K562 (cell line): ENCODE data around the gene RPS6KA4. TPM values are rescaled to one million over a fixed set of nuclear protein-coding genes. Genes with fewer than 3 reads are reported as not detected.

Experiments
- CBX3 ChIP-seq, 2 experiments: IDR thresholded peaks; 1 replicate in 1 of 2; 2 replicates in 1 of 2; pipeline ENCODE4 v1.6.1; 2012; ENCODE audit warnings: inconsistent platforms in 2 of 2, low read length in 2 of 2, borderline replicate concordance in 1 of 2, control low read depth in 1 of 2
- CHD2 ChIP-seq: IDR thresholded peaks from 2 replicates; pipeline ENCODE4 v1.6.1; 2011; ENCODE audit warnings: low read depth, low read length
- DPF2 ChIP-seq: fragments of 450-650 bp; IDR thresholded peaks from 2 replicates; pipeline ENCODE4 v1.6.1; 2016
- E2F3 ChIP-seq: fragments of 250-450 bp; sonication (Bioruptor Pico); IDR thresholded peaks from 2 replicates; pipeline ENCODE4 v1.4.0; 2020; ENCODE audit warnings: mild to moderate bottlenecking
- EGR1 ChIP-seq: fragments of 450-650 bp; conservative IDR thresholded peaks from 2 replicates; pipeline ENCODE4 v1.6.1; 2017; ENCODE audit warnings: mild to moderate bottlenecking
- ETS2 ChIP-seq: IDR thresholded peaks from 2 replicates; pipeline ENCODE4 v1.6.1; 2016; ENCODE audit warnings: borderline replicate concordance, missing genetic modification characterization, mild to moderate bottlenecking, moderate library complexity, missing compliant biosample characterization; ENCODE audit not compliant: poor library complexity, severe bottlenecking
- HDAC8 ChIP-seq: fragments of 450-650 bp; IDR thresholded peaks from 2 replicates; pipeline ENCODE4 v1.6.1; 2016; ENCODE audit warnings: mild to moderate bottlenecking, missing genetic modification characterization, moderate library complexity, missing compliant biosample characterization
- HNRNPUL1 ChIP-seq: fragments of 200-400 bp; formaldehyde crosslinking; IDR thresholded peaks from 2 replicates; pipeline ENCODE4 v1.6.1; 2017; ENCODE audit warnings: low read length
- LEF1 ChIP-seq: fragments of 450-650 bp; IDR thresholded peaks from 2 replicates; pipeline ENCODE4 v1.6.1; 2016; ENCODE audit warnings: mild to moderate bottlenecking
- MAFF ChIP-seq: IDR thresholded peaks from 2 replicates; pipeline ENCODE4 v1.6.1; 2012; ENCODE audit warnings: low read length, improper control_type of control experiment
- MBD2 ChIP-seq: sonication (generic); IDR thresholded peaks from 2 replicates; pipeline ENCODE4 v1.6.1; 2016; ENCODE audit warnings: low read depth, borderline replicate concordance
- NR3C1 ChIP-seq: sonication (generic); formaldehyde crosslinking; IDR thresholded peaks from 2 replicates; pipeline ENCODE4 v1.8.1; 2022; ENCODE audit warnings: missing genetic modification reagents
- PTTG1 ChIP-seq: fragments of 450-650 bp; IDR thresholded peaks from 2 replicates; pipeline ENCODE4 v1.6.1; 2016; ENCODE audit warnings: low read depth, mild to moderate bottlenecking, missing genetic modification characterization, missing compliant biosample characterization
- RBM17 ChIP-seq: fragments of 200-400 bp; formaldehyde crosslinking; IDR thresholded peaks from 2 replicates; pipeline ENCODE4 v1.6.1; 2017; ENCODE audit warnings: low read depth, mild to moderate bottlenecking, low read length, borderline replicate concordance
- RBM25 ChIP-seq: fragments of 200-400 bp; formaldehyde crosslinking; IDR thresholded peaks from 2 replicates; pipeline ENCODE4 v1.6.1; 2018; ENCODE audit warnings: low read length, low read depth, moderate library complexity; ENCODE audit not compliant: severe bottlenecking
- SMARCB1 ChIP-seq: IDR thresholded peaks from 2 replicates; pipeline ENCODE4 v1.6.1; 2011; ENCODE audit warnings: improper control_type of control experiment, low read depth; ENCODE audit not compliant: insufficient read length
- SMC3 ChIP-seq: conservative IDR thresholded peaks from 2 replicates; pipeline ENCODE4 v1.6.1; 2011; ENCODE audit warnings: low read depth, low read length, improper control_type of control experiment; ENCODE audit not compliant: insufficient read depth
- ZNF408 ChIP-seq: fragments of 250-450 bp; sonication (Bioruptor Pico); IDR thresholded peaks from 2 replicates; pipeline ENCODE4 v1.4.0; 2020; ENCODE audit warnings: low read depth, mild to moderate bottlenecking, moderate library complexity
- ZNF551 ChIP-seq: fragments of 250-450 bp; sonication (Bioruptor Pico); IDR thresholded peaks from 2 replicates; pipeline ENCODE4 v1.5.0; 2021; ENCODE audit warnings: mild to moderate bottlenecking, moderate library complexity
- ZSCAN32 ChIP-seq: fragments of 450-650 bp; formaldehyde crosslinking; IDR thresholded peaks from 2 replicates; pipeline ENCODE4 v1.4.0; 2020; ENCODE audit warnings: mild to moderate bottlenecking, moderate library complexity
- polyA plus RNA-seq, 8 experiments: library from polyadenylated mRNA; depleted of rRNA in 4 of 8; stranded (reverse) in 5 of 8; unstranded in 3 of 8; fragments of >200 nt; fragmentation: Nextera tagmentation in 2 of 8; fragmentation: Illumina TruSeq in 1 of 8; extraction: Ambion mirVana in 2 of 8; extraction: Trizol in 1 of 8; gene quantifications; 2 replicates each; pipeline versions ENCODE4 v1.2.1 to v1.2.3, GENCODE V29; 2011 to 2014; ENCODE audit warnings: inconsistent platforms in 1 of 8, missing spikeins in 1 of 8
- total RNA-seq, 7 experiments: library from RNA; depleted of rRNA in 6 of 7; stranded (reverse); fragments of >200 nt in 6 of 7; fragmentation: Illumina TruSeq in 2 of 7; extraction: Trizol in 2 of 7; gene quantifications; 2 replicates each; pipeline versions ENCODE4 v1.2.1 to v1.2.3, GENCODE V29; 2011 to 2021; ENCODE audit warnings: low replicate concordance in 1 of 7
- TF ChIP-seq, protein P1 (sequence below): sonication (generic); formaldehyde crosslinking; IDR thresholded peaks from 2 replicates; pipeline ENCODE4 v1.8.0; 2022; ENCODE audit warnings: mild to moderate bottlenecking, missing genetic modification reagents
- TF ChIP-seq, protein P2 (sequence below), 2 experiments: fragments of 450-650 bp; IDR thresholded peaks; 2 replicates each; pipeline ENCODE4 v1.6.1; 2016
- TF ChIP-seq, protein P3 (sequence below): sonication (generic); formaldehyde crosslinking; IDR thresholded peaks from 2 replicates; pipeline ENCODE4 v1.8.0; 2023; ENCODE audit warnings: mild to moderate bottlenecking, missing genetic modification reagents

Gene RPS6KA4
- total and polyA plus RNA-seq, 9 of the 15 experiments (the other 6 are each of a cell fraction or from before 2014, with no cell fraction given): 0.15 to 23.8 (median 9.8) TPM

DNA sequence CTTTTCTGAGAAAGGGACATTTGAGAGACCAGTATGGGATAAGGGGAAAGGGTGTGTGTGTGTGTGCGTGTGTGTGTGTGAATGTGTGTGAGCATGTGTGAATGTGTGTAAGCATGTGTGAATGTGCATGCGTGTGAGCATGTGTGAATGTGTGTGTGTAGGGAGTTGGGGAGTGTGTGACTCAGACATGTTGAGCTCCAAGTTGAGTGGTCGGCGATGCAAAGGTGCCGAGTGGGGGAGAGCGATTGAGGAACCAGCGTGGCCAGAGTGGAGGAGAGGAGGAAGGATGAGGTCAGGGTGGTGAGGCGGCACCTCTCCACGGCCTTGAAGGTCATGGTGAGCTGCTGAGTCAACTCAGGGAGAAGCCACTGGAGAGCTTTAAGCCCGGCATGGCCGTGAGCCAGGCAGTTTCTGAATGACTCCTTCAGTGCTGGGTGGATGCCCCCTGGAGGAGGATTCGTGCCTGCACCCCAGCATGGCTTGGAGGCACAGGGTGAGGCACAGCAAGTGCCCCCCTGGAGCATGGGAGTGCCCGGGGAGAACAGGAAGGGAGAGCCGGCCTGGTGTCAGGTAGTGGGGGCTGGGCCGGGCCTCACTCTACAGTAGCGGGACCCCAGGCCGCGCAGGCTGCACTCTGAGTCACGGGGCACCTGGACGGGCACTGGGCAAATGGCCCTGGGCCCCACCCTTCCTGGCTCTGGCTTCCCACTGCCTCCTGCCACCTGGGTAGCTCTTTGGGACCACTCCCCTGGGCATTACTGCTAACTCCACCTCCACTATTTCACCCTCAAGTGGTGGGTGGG is 27.2 kb upstream of the RPS6KA4 start (continued):
- TF ChIP-seq RBM17 (no peak), NR3C1 (CRISPR knock-in tag) (no peak), EGR1 (no peak), CBX3 (IDR thresholded peaks at IDR 0.05; ENCODE audit: borderline replicate concordance in 1 of 2, low read length in 2 of 2) (no peak), CHD2 (no peak), LEF1 (peak; percentile 83), MBD2 (peak; percentile 29; the same call in 1 of the 2 replicates), ZNF551 (CRISPR knock-in tag) (no peak), SMC3 (0 out of 2 replicates have a peak, but pooled peaks have one; percentile 37), MAFF (0 out of 2 replicates have a peak, but pooled peaks have one; percentile 15), DPF2 (peak; percentile 96), HNRNPUL1 (no peak), ETS2 (tag) (no peak), ZSCAN32 (CRISPR knock-in tag) (no peak), ZNF408 (CRISPR knock-in tag) (no peak), RBM25 (no peak), SMARCB1 (no peak), PTTG1 (tag) (no peak), HDAC8 (tag) (peak; percentile 52; the same call in 1 of the 2 replicates), E2F3 (CRISPR knock-in tag) (no peak)
- TF ChIP-seq, protein P1, sequence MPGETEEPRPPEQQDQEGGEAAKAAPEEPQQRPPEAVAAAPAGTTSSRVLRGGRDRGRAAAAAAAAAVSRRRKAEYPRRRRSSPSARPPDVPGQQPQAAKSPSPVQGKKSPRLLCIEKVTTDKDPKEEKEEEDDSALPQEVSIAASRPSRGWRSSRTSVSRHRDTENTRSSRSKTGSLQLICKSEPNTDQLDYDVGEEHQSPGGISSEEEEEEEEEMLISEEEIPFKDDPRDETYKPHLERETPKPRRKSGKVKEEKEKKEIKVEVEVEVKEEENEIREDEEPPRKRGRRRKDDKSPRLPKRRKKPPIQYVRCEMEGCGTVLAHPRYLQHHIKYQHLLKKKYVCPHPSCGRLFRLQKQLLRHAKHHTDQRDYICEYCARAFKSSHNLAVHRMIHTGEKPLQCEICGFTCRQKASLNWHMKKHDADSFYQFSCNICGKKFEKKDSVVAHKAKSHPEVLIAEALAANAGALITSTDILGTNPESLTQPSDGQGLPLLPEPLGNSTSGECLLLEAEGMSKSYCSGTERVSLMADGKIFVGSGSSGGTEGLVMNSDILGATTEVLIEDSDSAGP (CRISPR knock-in tag): no peak
- TF ChIP-seq, protein P2, sequence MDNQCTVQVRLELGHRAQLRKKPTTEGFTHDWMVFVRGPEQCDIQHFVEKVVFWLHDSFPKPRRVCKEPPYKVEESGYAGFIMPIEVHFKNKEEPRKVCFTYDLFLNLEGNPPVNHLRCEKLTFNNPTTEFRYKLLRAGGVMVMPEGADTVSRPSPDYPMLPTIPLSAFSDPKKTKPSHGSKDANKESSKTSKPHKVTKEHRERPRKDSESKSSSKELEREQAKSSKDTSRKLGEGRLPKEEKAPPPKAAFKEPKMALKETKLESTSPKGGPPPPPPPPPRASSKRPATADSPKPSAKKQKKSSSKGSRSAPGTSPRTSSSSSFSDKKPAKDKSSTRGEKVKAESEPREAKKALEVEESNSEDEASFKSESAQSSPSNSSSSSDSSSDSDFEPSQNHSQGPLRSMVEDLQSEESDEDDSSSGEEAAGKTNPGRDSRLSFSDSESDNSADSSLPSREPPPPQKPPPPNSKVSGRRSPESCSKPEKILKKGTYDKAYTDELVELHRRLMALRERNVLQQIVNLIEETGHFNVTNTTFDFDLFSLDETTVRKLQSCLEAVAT (IDR thresholded peaks at IDR 0.05): peak; percentile 90 to 92
- TF ChIP-seq, protein P3, sequence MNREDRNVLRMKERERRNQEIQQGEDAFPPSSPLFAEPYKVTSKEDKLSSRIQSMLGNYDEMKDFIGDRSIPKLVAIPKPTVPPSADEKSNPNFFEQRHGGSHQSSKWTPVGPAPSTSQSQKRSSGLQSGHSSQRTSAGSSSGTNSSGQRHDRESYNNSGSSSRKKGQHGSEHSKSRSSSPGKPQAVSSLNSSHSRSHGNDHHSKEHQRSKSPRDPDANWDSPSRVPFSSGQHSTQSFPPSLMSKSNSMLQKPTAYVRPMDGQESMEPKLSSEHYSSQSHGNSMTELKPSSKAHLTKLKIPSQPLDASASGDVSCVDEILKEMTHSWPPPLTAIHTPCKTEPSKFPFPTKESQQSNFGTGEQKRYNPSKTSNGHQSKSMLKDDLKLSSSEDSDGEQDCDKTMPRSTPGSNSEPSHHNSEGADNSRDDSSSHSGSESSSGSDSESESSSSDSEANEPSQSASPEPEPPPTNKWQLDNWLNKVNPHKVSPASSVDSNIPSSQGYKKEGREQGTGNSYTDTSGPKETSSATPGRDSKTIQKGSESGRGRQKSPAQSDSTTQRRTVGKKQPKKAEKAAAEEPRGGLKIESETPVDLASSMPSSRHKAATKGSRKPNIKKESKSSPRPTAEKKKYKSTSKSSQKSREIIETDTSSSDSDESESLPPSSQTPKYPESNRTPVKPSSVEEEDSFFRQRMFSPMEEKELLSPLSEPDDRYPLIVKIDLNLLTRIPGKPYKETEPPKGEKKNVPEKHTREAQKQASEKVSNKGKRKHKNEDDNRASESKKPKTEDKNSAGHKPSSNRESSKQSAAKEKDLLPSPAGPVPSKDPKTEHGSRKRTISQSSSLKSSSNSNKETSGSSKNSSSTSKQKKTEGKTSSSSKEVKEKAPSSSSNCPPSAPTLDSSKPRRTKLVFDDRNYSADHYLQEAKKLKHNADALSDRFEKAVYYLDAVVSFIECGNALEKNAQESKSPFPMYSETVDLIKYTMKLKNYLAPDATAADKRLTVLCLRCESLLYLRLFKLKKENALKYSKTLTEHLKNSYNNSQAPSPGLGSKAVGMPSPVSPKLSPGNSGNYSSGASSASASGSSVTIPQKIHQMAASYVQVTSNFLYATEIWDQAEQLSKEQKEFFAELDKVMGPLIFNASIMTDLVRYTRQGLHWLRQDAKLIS (CRISPR knock-in tag): no peak
